ENCODE measurements around the gene ABCC1.

The ABCC1 gene

DNA sequence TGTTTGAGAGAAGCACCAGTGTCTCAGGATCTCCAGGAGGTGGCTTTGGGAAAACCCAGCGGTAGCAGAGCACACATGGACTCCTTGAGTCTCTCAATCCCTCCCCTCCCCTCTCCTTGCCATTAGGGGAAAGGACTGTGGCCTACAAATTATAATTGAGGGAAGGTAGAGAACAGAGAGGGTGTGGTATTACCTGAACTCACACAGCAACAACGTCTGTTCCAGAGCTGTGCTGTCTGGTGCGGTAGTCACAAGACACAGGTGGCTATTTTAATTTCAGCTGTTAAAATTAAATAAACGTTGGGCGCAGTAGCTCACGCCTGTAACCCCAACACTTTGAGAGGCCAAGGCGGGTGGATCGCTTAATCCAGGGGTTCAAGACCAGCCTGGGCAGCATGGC, 163.7 kb downstream of the ABCC1 start:
- H3K36me3 ChIP-seq (replicated peaks; ENCODE audit: low read depth, low read length) = peaks cover 86% of the 10 kb centered on the region
- no peak overlapping the region for H3K9ac ChIP-seq (ENCODE audit: low read length)
- H3K27ac ChIP-seq (ENCODE audit: low read length) = no peak overlapping the region
- H3K4me2 ChIP-seq (ENCODE audit: low read length) = no peak overlapping the region
- no peaks in the 10 kb centered on the region for H3K79me2 ChIP-seq (ENCODE audit: low read length)
- no peaks in the 10 kb centered on the region for H3K4me1 ChIP-seq (ENCODE audit: low read length)
- peaks cover 11% of the 10 kb centered on the region; the same call in 1 of the 2 replicates for H3K9me3 ChIP-seq (ENCODE audit: insufficient read depth, low read length)
- no peak overlapping the region for H2AFZ ChIP-seq (ENCODE audit: low read depth, low read length)
- no peaks in the 10 kb centered on the region for H3K27me3 ChIP-seq (ENCODE audit: low read depth, low read length)
- H4K20me1 ChIP-seq (ENCODE audit: insufficient read depth, low read length) = no peaks in the 10 kb centered on the region
- TF ChIP-seq EZH2phosphoT487 (IDR thresholded peaks at IDR 0.05; ENCODE audit: low read depth) = no peak
- TF ChIP-seq, protein P1, sequence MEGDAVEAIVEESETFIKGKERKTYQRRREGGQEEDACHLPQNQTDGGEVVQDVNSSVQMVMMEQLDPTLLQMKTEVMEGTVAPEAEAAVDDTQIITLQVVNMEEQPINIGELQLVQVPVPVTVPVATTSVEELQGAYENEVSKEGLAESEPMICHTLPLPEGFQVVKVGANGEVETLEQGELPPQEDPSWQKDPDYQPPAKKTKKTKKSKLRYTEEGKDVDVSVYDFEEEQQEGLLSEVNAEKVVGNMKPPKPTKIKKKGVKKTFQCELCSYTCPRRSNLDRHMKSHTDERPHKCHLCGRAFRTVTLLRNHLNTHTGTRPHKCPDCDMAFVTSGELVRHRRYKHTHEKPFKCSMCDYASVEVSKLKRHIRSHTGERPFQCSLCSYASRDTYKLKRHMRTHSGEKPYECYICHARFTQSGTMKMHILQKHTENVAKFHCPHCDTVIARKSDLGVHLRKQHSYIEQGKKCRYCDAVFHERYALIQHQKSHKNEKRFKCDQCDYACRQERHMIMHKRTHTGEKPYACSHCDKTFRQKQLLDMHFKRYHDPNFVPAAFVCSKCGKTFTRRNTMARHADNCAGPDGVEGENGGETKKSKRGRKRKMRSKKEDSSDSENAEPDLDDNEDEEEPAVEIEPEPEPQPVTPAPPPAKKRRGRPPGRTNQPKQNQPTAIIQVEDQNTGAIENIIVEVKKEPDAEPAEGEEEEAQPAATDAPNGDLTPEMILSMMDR (IDR thresholded peaks at IDR 0.05; ENCODE audit: low read depth, low read length) = no peak
- H3K4me3 ChIP-seq (ENCODE audit: low read length) = no peak overlapping the region

- peaks cover 16% of the 10 kb centered on the region; the same call in 1 of the 2 replicates for H3K9me3 ChIP-seq (ENCODE audit: insufficient read depth, low read length)
- H3K9ac ChIP-seq (ENCODE audit: low read length) = no peak overlapping the region
- H3K4me3 ChIP-seq (ENCODE audit: low read length) = no peak overlapping the region
- no peaks in the 10 kb centered on the region for H3K27me3 ChIP-seq (ENCODE audit: low read depth, low read length)
- H3K36me3 ChIP-seq (replicated peaks; ENCODE audit: low read depth, low read length) = peaks cover 91% of the 10 kb centered on the region
- no peak overlapping the region for H3K27ac ChIP-seq (ENCODE audit: low read length)
- H3K4me1 ChIP-seq (ENCODE audit: low read length) = no peaks in the 10 kb centered on the region
- no peak for TF ChIP-seq EZH2phosphoT487 (IDR thresholded peaks at IDR 0.05; ENCODE audit: low read depth)
- TF ChIP-seq, protein P1 (IDR thresholded peaks at IDR 0.05; ENCODE audit: low read depth, low read length) = no peak
- no peak overlapping the region for H3K4me2 ChIP-seq (ENCODE audit: low read length)
- H3K79me2 ChIP-seq (ENCODE audit: low read length) = no peaks in the 10 kb centered on the region
- no peaks in the 10 kb centered on the region for H4K20me1 ChIP-seq (ENCODE audit: insufficient read depth, low read length)
- H2AFZ ChIP-seq (ENCODE audit: low read depth, low read length) = no peak overlapping the region
These were observed 167.4 kb downstream of the ABCC1 start for GRCh38 chr16:16116841-16117240.

DNA sequence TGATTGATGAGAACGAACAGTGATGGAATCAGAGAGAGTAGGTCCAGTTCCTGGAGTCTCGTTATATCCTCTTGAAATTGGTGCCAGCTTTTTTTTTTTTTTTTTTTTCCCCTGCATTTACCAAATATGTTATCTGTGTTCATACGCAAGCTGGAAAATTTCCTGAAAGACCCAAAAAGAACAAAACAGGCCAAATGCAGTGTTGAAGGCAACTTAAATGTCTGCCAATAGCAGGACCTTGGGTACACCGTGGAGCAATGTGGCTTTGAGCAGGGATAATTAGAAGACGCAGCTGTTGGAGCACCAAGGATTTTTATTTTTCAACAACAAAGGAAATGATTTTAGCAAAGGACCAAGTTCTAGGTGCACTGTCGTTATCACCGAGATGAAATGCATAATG, 168.9 kb downstream of the ABCC1 start:
- H3K27me3 ChIP-seq (ENCODE audit: low read depth, low read length) = no peaks in the 10 kb centered on the region
- TF ChIP-seq, protein P1 (IDR thresholded peaks at IDR 0.05; ENCODE audit: low read depth, low read length) = no peak
- TF ChIP-seq EZH2phosphoT487 (IDR thresholded peaks at IDR 0.05; ENCODE audit: low read depth) = no peak
- no peaks in the 10 kb centered on the region for H3K79me2 ChIP-seq (ENCODE audit: low read length)
- no peak overlapping the region for H2AFZ ChIP-seq (ENCODE audit: low read depth, low read length)
- peaks cover 89% of the 10 kb centered on the region for H3K36me3 ChIP-seq (replicated peaks; ENCODE audit: low read depth, low read length)
- no peaks in the 10 kb centered on the region for H3K4me1 ChIP-seq (ENCODE audit: low read length)
- no peak overlapping the region for H3K4me2 ChIP-seq (ENCODE audit: low read length)
- no peak overlapping the region for H3K9ac ChIP-seq (ENCODE audit: low read length)
- H3K4me3 ChIP-seq (ENCODE audit: low read length) = no peak overlapping the region
- no peaks in the 10 kb centered on the region for H4K20me1 ChIP-seq (ENCODE audit: insufficient read depth, low read length)
- peaks cover 16% of the 10 kb centered on the region; the same call in 1 of the 2 replicates for H3K9me3 ChIP-seq (ENCODE audit: insufficient read depth, low read length)
- no peak overlapping the region for H3K27ac ChIP-seq (ENCODE audit: low read length)

- no peaks in the 10 kb centered on the region for H3K27me3 ChIP-seq (ENCODE audit: low read depth, low read length)
- no peaks in the 10 kb centered on the region for H4K20me1 ChIP-seq (ENCODE audit: insufficient read depth, low read length)
- peaks cover 90% of the 10 kb centered on the region for H3K36me3 ChIP-seq (replicated peaks; ENCODE audit: low read depth, low read length)
- H3K4me3 ChIP-seq (ENCODE audit: low read length) = no peak overlapping the region
- no peak overlapping the region for H3K27ac ChIP-seq (ENCODE audit: low read length)
- H2AFZ ChIP-seq (ENCODE audit: low read depth, low read length) = no peak overlapping the region
- no peak overlapping the region for H3K9ac ChIP-seq (ENCODE audit: low read length)
- H3K79me2 ChIP-seq (ENCODE audit: low read length) = no peaks in the 10 kb centered on the region
- no peaks in the 10 kb centered on the region for H3K4me1 ChIP-seq (ENCODE audit: low read length)
- TF ChIP-seq, protein P1 (IDR thresholded peaks at IDR 0.05; ENCODE audit: low read depth, low read length) = no peak
- TF ChIP-seq EZH2phosphoT487 (IDR thresholded peaks at IDR 0.05; ENCODE audit: low read depth) = no peak
- no peak overlapping the region for H3K4me2 ChIP-seq (ENCODE audit: low read length)
- H3K9me3 ChIP-seq (ENCODE audit: insufficient read depth, low read length) = peaks cover 16% of the 10 kb centered on the region; the same call in 1 of the 2 replicates
These were observed 170.6 kb downstream of the ABCC1 start for GRCh38 chr16:16120044-16120381.
